HS-27A (cell line): ENCODE results near the gene GBGT1.

Experiments used
- DNase-seq: peaks from one replicate; pipeline ENCODE4 v3.0.0-alpha.2; 2012; ENCODE audit warnings: low read depth, missing footprints

Gene GBGT1

GRCh38 chr9:133113949-133114885 is 49.5 kb downstream of the GBGT1 start:
- no peak for DNase-seq

GRCh38 chr9:133113163-133113948 is 50.4 kb downstream of the GBGT1 start:
- no peak for DNase-seq

- no peak for DNase-seq
Measured at GRCh38 chr9:133112663-133113026, 51.1 kb downstream of the GBGT1 start.

GRCh38 chr9:133111808-133112662 is 51.7 kb downstream of the GBGT1 start:
- DNase-seq, result no peak

- DNase-seq, result no peak
Measured at GRCh38 chr9:133109931-133110650, 53.6 kb downstream of the GBGT1 start.

- DNase-seq, result no peak
Measured at GRCh38 chr9:133108794-133109641, 54.7 kb downstream of the GBGT1 start.

- no peak for DNase-seq
Measured at GRCh38 chr9:133107961-133108793, 55.5 kb downstream of the GBGT1 start.

GRCh38 chr9:133107245-133107722 is 56.4 kb downstream of the GBGT1 start:
- no peak for DNase-seq

- DNase-seq, result no peak
Measured at GRCh38 chr9:133106511-133107244, 57.0 kb downstream of the GBGT1 start.

GRCh38 chr9:133105461-133105770 is 58.3 kb downstream of the GBGT1 start:
- DNase-seq, result no peak

- DNase-seq, result no peak
Measured at GRCh38 chr9:133104718-133105460, 58.8 kb downstream of the GBGT1 start.

GRCh38 chr9:133103987-133104505 is 59.7 kb downstream of the GBGT1 start:
- DNase-seq, result no peak

GRCh38 chr9:133103183-133103986 is 60.3 kb downstream of the GBGT1 start:
- no peak for DNase-seq
